HepG2 (cell line): Measurements from ENCODE around the gene DAAM1. TPM values are rescaled to one million over a fixed set of nuclear protein-coding genes. Genes with fewer than 3 reads are reported as not detected.

Source experiments
- AKNA ChIP-seq: sonication (generic); formaldehyde crosslinking; IDR thresholded peaks from 2 replicates; pipeline ENCODE4 v1.4.0; 2020; ENCODE audit warnings: missing genetic modification reagents, borderline replicate concordance
- CEBPB ChIP-seq: IDR thresholded peaks from 2 replicates; pipeline ENCODE4 v1.6.1; 2011; ENCODE audit warnings: low read depth, low read length, improper control_type of control experiment, borderline replicate concordance
- CEBPG ChIP-seq: IDR thresholded peaks from 2 replicates; pipeline ENCODE4 v1.6.1; 2016
- ETS1 ChIP-seq: sonication (generic); formaldehyde crosslinking; IDR thresholded peaks from 2 replicates; pipeline ENCODE4 v1.4.0; 2020; ENCODE audit warnings: missing genetic modification reagents
- HNF4A ChIP-seq: sonication (generic); formaldehyde crosslinking; IDR thresholded peaks from 2 replicates; pipeline ENCODE4 v1.4.0; 2020; ENCODE audit warnings: missing genetic modification reagents
- HNRNPK ChIP-seq: fragments of 200-400 bp; formaldehyde crosslinking; IDR thresholded peaks from 2 replicates; pipeline ENCODE4 v1.6.1; 2018; ENCODE audit warnings: low read length, low read depth, moderate library complexity, mild to moderate bottlenecking; ENCODE audit not compliant: poor library complexity, severe bottlenecking
- KAT2B ChIP-seq: fragments of 150-350 bp; IDR thresholded peaks from 2 replicates; pipeline ENCODE4 v1.6.1; 2014; ENCODE audit warnings: low read depth, low read length, borderline replicate concordance
- KLF16 ChIP-seq, 2 experiments: sonication (generic) in 1 of 2; formaldehyde crosslinking in 1 of 2; IDR thresholded peaks; 2 replicates each; pipeline versions ENCODE4 v1.6.1 to v1.8.0; 2016 to 2023; ENCODE audit warnings: missing genetic modification reagents in 2 of 2, missing compliant biosample characterization in 1 of 2
- KLF6 ChIP-seq: IDR thresholded peaks from 2 replicates; pipeline ENCODE4 v1.8.0; 2016; ENCODE audit warnings: missing biosample characterization, missing genetic modification reagents
- LRRFIP1 ChIP-seq: sonication (generic); formaldehyde crosslinking; conservative IDR thresholded peaks from 2 replicates; pipeline ENCODE4 v1.4.0; 2020; ENCODE audit warnings: missing genetic modification reagents
- NFKBIZ ChIP-seq: IDR thresholded peaks from 2 replicates; pipeline ENCODE4 v1.6.1; 2018; ENCODE audit warnings: missing genetic modification reagents, missing compliant biosample characterization
- POLR2G ChIP-seq: fragments of 200-400 bp; formaldehyde crosslinking; IDR thresholded peaks from 2 replicates; pipeline ENCODE4 v1.6.1; 2018; ENCODE audit warnings: mild to moderate bottlenecking, low read depth, low read length, moderate library complexity
- RFX3 ChIP-seq: IDR thresholded peaks from 2 replicates; pipeline ENCODE4 v1.6.1; 2016; ENCODE audit warnings: missing biosample characterization, missing genetic modification reagents
- RXRA ChIP-seq: sonication (generic); formaldehyde crosslinking; IDR thresholded peaks from 2 replicates; pipeline ENCODE4 v1.5.1; 2020; ENCODE audit warnings: missing genetic modification reagents
- SNAPC2 ChIP-seq: sonication (generic); formaldehyde crosslinking; IDR thresholded peaks from 2 replicates; pipeline ENCODE4 v1.8.1; 2022; ENCODE audit warnings: mild to moderate bottlenecking, missing genetic modification reagents
- XRCC5 ChIP-seq: fragments of 200-400 bp; formaldehyde crosslinking; optimal IDR thresholded peaks from 2 replicates; pipeline ENCODE3; 2017; ENCODE audit warnings: mild to moderate bottlenecking, low read length
- ZBTB44 ChIP-seq: sonication (generic); formaldehyde crosslinking; IDR thresholded peaks from 2 replicates; pipeline ENCODE4 v1.4.0; 2020; ENCODE audit warnings: missing genetic modification reagents
- ZMYM2 ChIP-seq: sonication (generic); formaldehyde crosslinking; IDR thresholded peaks from 2 replicates; pipeline ENCODE4 v1.8.0; 2022; ENCODE audit warnings: mild to moderate bottlenecking, missing genetic modification reagents
- ZNF367 ChIP-seq: sonication (generic); formaldehyde crosslinking; IDR thresholded peaks from 2 replicates; pipeline ENCODE4 v1.4.0; 2020; ENCODE audit warnings: missing genetic modification reagents, borderline replicate concordance
- ZNF607 ChIP-seq: sonication (generic); formaldehyde crosslinking; IDR thresholded peaks from 2 replicates; pipeline ENCODE4 v1.5.1; 2020; ENCODE audit warnings: missing genetic modification reagents, mild to moderate bottlenecking, borderline replicate concordance
- ZNF678 ChIP-seq: sonication (generic); formaldehyde crosslinking; IDR thresholded peaks from 2 replicates; pipeline ENCODE4 v1.4.0; 2020; ENCODE audit warnings: mild to moderate bottlenecking, missing genetic modification reagents
- polyA plus RNA-seq, 8 experiments: library from polyadenylated mRNA; depleted of rRNA in 3 of 8; stranded (reverse) in 7 of 8; unstranded in 1 of 8; fragments of >200 nt; fragmentation: Illumina TruSeq in 4 of 8; extraction: Trizol in 4 of 8; gene quantifications; 2 replicates each; pipeline versions ENCODE4 v1.2.1 to v1.2.3, GENCODE V29; 2011 to 2016; ENCODE audit warnings: low read depth in 4 of 8, missing spikeins in 1 of 8, mixed read lengths in 1 of 8; ENCODE audit not compliant: insufficient read depth in 1 of 8
- total RNA-seq, 5 experiments: library from RNA; depleted of rRNA; stranded (reverse); fragments of >200 nt; fragmentation: Illumina TruSeq; extraction: Trizol; gene quantifications; 2 replicates each; pipeline ENCODE4 v1.2.3, GENCODE V29; 2016; ENCODE audit warnings: low read depth in 1 of 5

Gene DAAM1
- total and polyA plus RNA-seq, 2 of the 13 experiments (the other 11 are each of a cell fraction or from before 2014, with no cell fraction given): 10.9 to 24.5 TPM

- no peak for TF ChIP-seq ZBTB44 (CRISPR knock-in tag)
- no peak for TF ChIP-seq ETS1
- TF ChIP-seq ZMYM2 (CRISPR knock-in tag): no peak
- TF ChIP-seq KLF16 (CRISPR knock-in tag; IDR thresholded peaks at IDR 0.05): peak in 1 of 2 experiments; percentile 20; a peak in 1 of 4 replicates
- peak; percentile 97 for TF ChIP-seq CEBPG (CRISPR knock-in tag)
- TF ChIP-seq AKNA (CRISPR knock-in tag): no peak
- TF ChIP-seq KLF6 (CRISPR knock-in tag): no peak
- TF ChIP-seq NFKBIZ (CRISPR knock-in tag): 0 out of 2 replicates have a peak, but pooled peaks have one; percentile 53
- peak; percentile 97 for TF ChIP-seq CEBPB
- TF ChIP-seq RXRA (CRISPR knock-in tag): peak; percentile 17; the same call in 1 of the 2 replicates
- TF ChIP-seq KAT2B: no peak
- TF ChIP-seq HNF4A (CRISPR knock-in tag): peak; percentile 85
- no peak for TF ChIP-seq HNRNPK
- peak; percentile 52 for TF ChIP-seq XRCC5
- TF ChIP-seq LRRFIP1: no peak
- TF ChIP-seq ZNF367 (CRISPR knock-in tag): no peak
- no peak for TF ChIP-seq ZNF678 (CRISPR knock-in tag)
- peak; percentile 38; the same call in 1 of the 2 replicates for TF ChIP-seq ZNF607 (CRISPR knock-in tag)
- TF ChIP-seq POLR2G: peak; percentile 53
- no peak for TF ChIP-seq SNAPC2 (CRISPR knock-in tag)
- peak; percentile 95 for TF ChIP-seq RFX3 (CRISPR knock-in tag)
Observed at GRCh38 chr14:59161561-59162175, 26.8 kb upstream of the DAAM1 start (continued).
